ENCODE data around the gene LBH. TPM values are rescaled to one million over a fixed set of nuclear protein-coding genes. Genes with fewer than 3 reads are reported as not detected.

Gene LBH
- total RNA-seq, 1 donor: 21.1 TPM

- peak; percentile 76 for DNase-seq (ENCODE audit: low read depth)
Measured at GRCh38 chr2:30201990-30202389, 29.3 kb upstream of the LBH start.

GRCh38 chr2:30203156-30203555 is 28.2 kb upstream of the LBH start:
- DNase-seq (ENCODE audit: low read depth): no peak
- no peak for TF ChIP-seq CTCF (IDR thresholded peaks at IDR 0.05; ENCODE audit: insufficient read depth, low read length)
- no peak overlapping the region for H3K4me3 ChIP-seq (ENCODE audit: low read depth, low read length)

More at GRCh38 chr2:30201990-30202389, 29.3 kb upstream of the LBH start:
- no peak for TF ChIP-seq CTCF (IDR thresholded peaks at IDR 0.05; ENCODE audit: insufficient read depth, low read length)
- no peak overlapping the region for H3K4me3 ChIP-seq (ENCODE audit: low read depth, low read length)

- no peak overlapping the region for H3K4me3 ChIP-seq (ENCODE audit: low read depth, low read length)
- TF ChIP-seq CTCF (IDR thresholded peaks at IDR 0.05; ENCODE audit: insufficient read depth, low read length): no peak
- no peak for DNase-seq (ENCODE audit: low read depth)
Measured at GRCh38 chr2:30204281-30204680, 27.1 kb upstream of the LBH start.

GRCh38 chr2:30205456-30205855 is 25.9 kb upstream of the LBH start:
- DNase-seq (ENCODE audit: low read depth): no peak
- TF ChIP-seq CTCF (IDR thresholded peaks at IDR 0.05; ENCODE audit: insufficient read depth, low read length): no peak
- no peak overlapping the region for H3K4me3 ChIP-seq (ENCODE audit: low read depth, low read length)

- H3K4me3 ChIP-seq (ENCODE audit: low read depth, low read length): no peak overlapping the region
- no peak for TF ChIP-seq CTCF (IDR thresholded peaks at IDR 0.05; ENCODE audit: insufficient read depth, low read length)
- DNase-seq (ENCODE audit: low read depth): peak; percentile 28
Measured at GRCh38 chr2:30206461-30207430, 24.6 kb upstream of the LBH start.

GRCh38 chr2:30208453-30208852 is 22.9 kb upstream of the LBH start:
- H3K4me3 ChIP-seq (ENCODE audit: low read depth, low read length): no peak overlapping the region
- peak; percentile 95 for TF ChIP-seq CTCF (IDR thresholded peaks at IDR 0.05; ENCODE audit: insufficient read depth, low read length)
- peak; percentile 87 for DNase-seq (ENCODE audit: low read depth)
